ENCODE measurements around the gene NRIP1.

NRIP1 gene

GRCh38 chr21:15061747-15062605 lies 2.8 kb downstream of the NRIP1 start:
- DNase-seq (ENCODE audit: insufficient read length, low spot score) (no peak), FAIRE-seq (peak; percentile 53)
- TF ChIP-seq POLR2A (IDR thresholded peaks at IDR 0.05; ENCODE audit: low read depth, low read length) = no peak

GRCh38 chr21:15061279-15061678 lies 3.5 kb downstream of the NRIP1 start:
- DNase-seq (ENCODE audit: insufficient read length, low spot score) (no peak), FAIRE-seq (peak; percentile 30)
- no peak for TF ChIP-seq POLR2A (IDR thresholded peaks at IDR 0.05; ENCODE audit: low read depth, low read length)

GRCh38 chr21:15060543-15061175 lies 4.1 kb downstream of the NRIP1 start:
- DNase-seq (ENCODE audit: insufficient read length, low spot score) (no peak), FAIRE-seq (peak; percentile 86)
- TF ChIP-seq POLR2A (IDR thresholded peaks at IDR 0.05; ENCODE audit: low read depth, low read length) = no peak

- no peak for DNase-seq (ENCODE audit: insufficient read length, low spot score)
- FAIRE-seq = peak; percentile 23
- TF ChIP-seq POLR2A (IDR thresholded peaks at IDR 0.05; ENCODE audit: low read depth, low read length) = no peak
These were observed 5.4 kb downstream of the NRIP1 start for GRCh38 chr21:15059397-15059796.

GRCh38 chr21:15058854-15059263 lies 5.9 kb downstream of the NRIP1 start:
- TF ChIP-seq POLR2A (IDR thresholded peaks at IDR 0.05; ENCODE audit: low read depth, low read length) = no peak
- DNase-seq (ENCODE audit: insufficient read length, low spot score) = peak; percentile 50
- peak; percentile 95 for FAIRE-seq

GRCh38 chr21:15057285-15057684 lies 7.5 kb downstream of the NRIP1 start:
- DNase-seq (ENCODE audit: insufficient read length, low spot score) = no peak
- FAIRE-seq = peak; percentile 27
- TF ChIP-seq POLR2A (IDR thresholded peaks at IDR 0.05; ENCODE audit: low read depth, low read length) = no peak

- DNase-seq (ENCODE audit: insufficient read length, low spot score) (no peak), FAIRE-seq (peak; percentile 84)
- TF ChIP-seq POLR2A (IDR thresholded peaks at IDR 0.05; ENCODE audit: low read depth, low read length) = no peak
These were observed 10.1 kb downstream of the NRIP1 start for GRCh38 chr21:15054606-15055239.

GRCh38 chr21:15054089-15054488 lies 10.7 kb downstream of the NRIP1 start:
- DNase-seq (ENCODE audit: insufficient read length, low spot score) = no peak
- TF ChIP-seq POLR2A (IDR thresholded peaks at IDR 0.05; ENCODE audit: low read depth, low read length) = no peak
- no peak for FAIRE-seq

- DNase-seq (ENCODE audit: insufficient read length, low spot score) (no peak), FAIRE-seq (no peak)
- TF ChIP-seq POLR2A (IDR thresholded peaks at IDR 0.05; ENCODE audit: low read depth, low read length) = no peak
These were observed 11.3 kb downstream of the NRIP1 start for GRCh38 chr21:15053500-15053899.

GRCh38 chr21:15052459-15052763 lies 12.4 kb downstream of the NRIP1 start:
- DNase-seq (ENCODE audit: insufficient read length, low spot score) (no peak), FAIRE-seq (peak; percentile 38)
- TF ChIP-seq POLR2A (IDR thresholded peaks at IDR 0.05; ENCODE audit: low read depth, low read length) = no peak

GRCh38 chr21:15051644-15052458 lies 12.9 kb downstream of the NRIP1 start:
- no peak for TF ChIP-seq POLR2A (IDR thresholded peaks at IDR 0.05; ENCODE audit: low read depth, low read length)
- no peak for DNase-seq (ENCODE audit: insufficient read length, low spot score)
- peak; percentile 95 for FAIRE-seq

- DNase-seq (ENCODE audit: insufficient read length, low spot score) (no peak), FAIRE-seq (no peak)
- TF ChIP-seq POLR2A (IDR thresholded peaks at IDR 0.05; ENCODE audit: low read depth, low read length) = no peak
These were observed 14.0 kb downstream of the NRIP1 start for GRCh38 chr21:15050568-15051377.

- FAIRE-seq (no peak), DNase-seq (ENCODE audit: insufficient read length, low spot score) (no peak)
These were observed 19.8 kb downstream of the NRIP1 start for GRCh38 chr21:15045017-15045416.

More at GRCh38 chr21:15045017-15045416, 19.8 kb downstream of the NRIP1 start:
- no peak for TF ChIP-seq POLR2A (IDR thresholded peaks at IDR 0.05; ENCODE audit: low read depth, low read length)
